ENCODE results near the gene AUNIP.
A peak's percentile ranks its signal among the peaks of the same experiment; 100 is the strongest.
"Not testable (repeated sequence)": the region's sequence is repeated elsewhere in the genome, so short reads cannot be mapped to it uniquely, and the experiment has no call there.

Gene AUNIP

DNA sequence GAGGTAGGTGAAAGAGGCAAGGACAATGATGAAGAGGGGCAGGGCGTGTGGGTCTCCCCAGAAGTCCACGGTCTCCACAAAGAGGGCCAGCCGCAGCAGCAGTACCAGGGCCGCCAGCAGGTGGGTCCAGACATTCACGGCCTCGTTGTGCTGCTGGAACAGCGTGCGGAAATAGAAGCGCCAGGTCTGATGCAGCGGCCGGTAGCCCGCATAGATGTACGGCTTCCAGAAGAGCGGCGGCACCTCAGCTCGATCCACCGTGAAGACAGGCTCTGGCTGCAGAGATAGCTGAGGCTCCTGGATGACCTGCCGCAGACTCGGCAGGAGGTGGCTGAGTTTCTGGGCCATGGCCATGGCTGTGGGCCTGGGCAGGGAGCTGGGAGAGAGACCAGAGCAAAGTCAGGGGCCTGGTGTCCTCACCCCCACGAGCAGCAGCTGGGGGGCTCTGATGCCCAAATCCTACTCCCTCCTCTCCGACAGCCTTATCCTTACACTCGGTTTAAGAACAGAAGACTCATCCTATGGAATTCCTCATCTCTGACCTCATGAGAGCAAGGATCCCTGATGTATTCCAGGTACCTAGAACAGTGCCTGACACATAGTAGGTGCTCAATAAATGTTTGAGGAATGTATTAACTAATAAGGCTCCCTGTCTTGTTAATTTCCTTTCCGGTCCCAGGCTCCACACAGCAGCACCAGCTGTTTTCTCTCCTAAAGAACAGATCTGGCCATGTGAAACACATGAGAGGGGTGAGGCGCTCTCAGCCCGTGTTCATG, 4.4 kb upstream of the AUNIP start:
- no peak for DNase-seq

DNA sequence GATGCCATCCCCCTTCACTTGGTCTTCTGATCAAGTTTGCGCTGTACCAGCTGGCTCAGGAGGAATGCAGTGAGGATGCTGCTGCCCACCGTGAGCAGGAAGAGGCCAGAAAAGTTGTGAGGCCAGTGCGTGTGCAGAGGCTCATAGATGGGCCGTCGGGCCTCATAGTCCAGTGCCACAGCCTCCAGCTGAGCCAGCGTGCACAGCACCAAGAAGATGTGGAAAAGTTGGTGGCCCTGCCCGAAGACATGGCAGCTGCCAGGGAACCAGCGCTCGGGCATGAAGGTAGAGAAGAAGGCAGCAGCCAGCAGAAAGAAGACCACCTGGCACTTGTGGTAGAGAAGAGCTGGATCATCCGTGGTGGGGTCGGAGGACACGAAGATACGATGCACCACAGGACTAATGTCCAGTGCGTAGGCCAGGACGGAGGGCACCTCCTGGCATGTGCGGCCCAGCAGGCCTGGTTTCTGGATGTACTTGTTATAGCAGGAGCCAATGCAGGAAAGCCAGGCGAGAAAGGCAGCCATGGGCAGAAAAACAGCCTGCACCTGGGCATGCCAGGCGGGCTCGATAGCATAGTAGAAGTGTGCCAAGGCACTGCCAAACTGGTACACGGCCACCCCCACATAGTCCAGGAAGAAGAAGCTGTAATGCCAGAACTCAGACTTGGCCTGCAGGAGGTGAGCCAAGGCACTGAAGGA, 3.7 kb upstream of the AUNIP start:
- no peak for DNase-seq

DNA sequence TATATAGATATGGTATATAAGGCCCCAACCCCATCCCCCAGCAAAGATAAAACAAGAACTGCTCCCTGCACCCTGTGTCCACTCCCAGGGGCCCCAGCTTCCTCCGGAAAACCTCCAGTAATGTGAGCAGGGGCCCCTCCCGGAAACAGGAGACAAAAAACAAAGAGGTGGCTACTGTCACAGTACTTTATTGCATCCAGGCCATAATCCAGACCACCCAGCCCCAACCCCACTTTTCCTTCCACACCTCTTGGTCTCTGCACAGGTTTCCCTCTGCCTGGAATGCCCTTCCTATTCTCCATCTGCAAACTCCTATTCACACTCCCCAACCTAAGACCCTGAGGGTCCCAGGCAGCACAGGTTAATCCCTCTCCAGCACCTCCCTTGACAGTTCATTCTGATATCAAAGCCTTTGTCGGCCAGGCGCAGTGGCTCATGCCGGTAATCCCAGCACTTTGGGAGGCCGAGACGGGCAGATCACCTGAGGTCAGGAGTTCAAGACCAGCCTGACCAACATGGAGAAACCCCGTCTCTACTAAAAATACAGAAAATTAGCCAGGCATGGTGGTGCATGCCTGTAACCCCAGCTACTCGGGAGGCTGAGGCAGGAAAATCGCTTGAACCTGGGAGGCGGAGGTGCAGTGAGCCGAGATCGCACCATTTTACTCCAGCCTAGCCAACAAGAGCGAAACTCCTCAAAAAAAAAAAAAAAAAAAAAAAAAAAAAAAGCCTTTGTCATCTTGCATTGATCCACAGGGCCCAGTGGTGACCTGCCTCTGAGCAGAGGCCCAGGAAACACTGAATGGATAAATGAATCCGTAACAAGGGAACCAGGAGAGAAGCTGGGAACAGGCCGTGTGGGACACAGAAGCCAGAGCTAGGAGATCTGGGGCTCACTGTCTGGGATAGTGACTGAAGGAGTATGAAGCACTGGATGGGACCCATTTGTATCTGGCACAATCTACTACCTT, 2.3 kb upstream of the AUNIP start:
- peak; percentile 93 for DNase-seq

DNA sequence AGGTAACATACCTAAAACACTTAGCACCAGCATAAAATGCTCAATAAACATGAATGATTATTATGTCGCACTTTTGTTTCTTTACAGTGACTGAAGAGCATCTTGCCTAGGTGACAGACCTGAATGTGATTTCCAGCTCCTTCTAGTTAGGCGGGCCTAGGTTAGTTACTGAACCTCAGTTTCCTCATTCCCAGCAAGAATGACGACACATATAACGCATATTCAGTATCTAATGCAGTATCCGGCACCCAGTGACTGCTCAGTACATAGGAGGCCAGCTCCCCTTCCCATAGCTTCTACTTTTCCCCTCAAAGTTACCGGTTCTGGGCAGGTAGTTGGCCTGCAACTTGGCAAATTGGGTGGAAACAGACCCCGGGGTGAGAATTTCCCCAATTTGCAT, 763 bp downstream of the AUNIP start:
- DNase-seq, result peak; percentile 10 to 16

DNA sequence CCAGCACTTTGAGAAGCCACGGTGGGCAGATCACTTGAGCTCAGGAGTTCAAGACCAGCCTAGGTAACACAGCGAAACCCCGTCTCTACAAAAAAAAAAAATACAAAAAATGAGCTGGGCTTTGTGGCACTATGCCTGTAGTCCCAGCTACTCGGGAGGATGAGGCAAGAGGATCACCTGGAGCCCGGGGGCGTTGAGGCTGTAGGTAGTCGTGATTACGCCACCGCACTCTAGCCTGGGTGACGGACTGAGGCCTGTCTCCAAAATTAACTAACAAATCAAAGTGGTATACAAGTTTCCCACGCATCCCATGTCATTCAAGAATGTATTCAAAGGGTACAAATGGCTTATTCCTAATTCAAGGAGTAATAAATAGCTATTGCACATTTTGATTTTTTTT, 2.4 kb downstream of the AUNIP start:
- DNase-seq, result no peak

DNA sequence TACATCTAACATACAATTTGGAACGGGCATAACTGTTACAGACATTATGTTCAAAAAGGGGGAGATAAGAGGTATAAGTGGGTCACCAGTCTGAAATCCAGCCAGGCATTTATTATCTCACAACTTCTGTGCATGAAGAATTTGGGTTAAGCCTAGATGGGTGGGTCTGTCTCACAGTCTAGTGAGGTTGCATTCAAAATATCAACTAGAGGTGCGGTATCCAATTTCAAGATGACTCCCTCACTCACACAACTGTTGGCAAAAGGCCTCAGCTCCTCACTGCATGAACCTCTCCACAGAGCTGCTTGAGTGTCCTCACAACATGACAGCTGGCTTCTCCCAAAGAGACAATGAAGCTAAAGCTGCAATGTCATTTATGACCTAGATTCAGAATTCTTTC, 4.7 kb downstream of the AUNIP start:
- DNase-seq, result no peak

DNA sequence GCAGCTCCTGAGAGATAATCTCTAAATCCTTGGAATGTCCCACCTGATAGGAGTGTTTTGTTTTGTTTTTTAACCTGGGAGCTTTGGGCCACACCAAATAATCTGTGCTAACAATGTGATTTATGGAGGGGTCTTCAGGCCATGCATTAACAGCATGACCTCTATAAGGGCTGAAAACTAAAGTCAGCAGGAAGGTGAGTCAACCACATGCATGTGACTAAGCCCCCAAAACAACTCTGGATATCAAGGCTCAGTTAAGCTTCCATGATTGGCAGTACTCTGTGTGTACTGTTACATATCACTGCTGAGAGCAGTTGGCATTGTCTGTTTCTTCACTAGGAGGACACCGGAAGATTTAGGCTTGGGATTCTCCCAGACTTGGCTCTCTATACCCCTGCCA, 10.7 kb downstream of the AUNIP start:
- DNase-seq, result no peak

DNA sequence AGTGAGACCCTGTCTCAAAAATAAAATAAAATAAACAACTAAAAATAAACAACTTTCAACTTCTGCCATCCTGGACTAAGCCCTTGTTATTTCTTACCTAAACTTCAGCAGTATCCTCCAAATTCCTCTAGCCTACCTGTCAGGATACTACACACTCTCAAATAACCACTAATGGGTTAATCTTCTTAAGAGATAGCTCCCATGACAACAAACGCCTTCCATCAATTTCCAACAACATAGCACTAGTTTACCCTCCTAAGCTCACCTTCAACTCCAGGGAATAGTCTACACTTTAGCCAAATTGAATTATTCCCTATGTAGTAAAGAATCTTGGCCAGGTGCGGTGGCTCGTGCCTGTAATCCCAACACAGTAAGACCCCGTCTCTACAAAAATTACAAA, 11.3 kb downstream of the AUNIP start:
- DNase-seq, result no peak

DNA sequence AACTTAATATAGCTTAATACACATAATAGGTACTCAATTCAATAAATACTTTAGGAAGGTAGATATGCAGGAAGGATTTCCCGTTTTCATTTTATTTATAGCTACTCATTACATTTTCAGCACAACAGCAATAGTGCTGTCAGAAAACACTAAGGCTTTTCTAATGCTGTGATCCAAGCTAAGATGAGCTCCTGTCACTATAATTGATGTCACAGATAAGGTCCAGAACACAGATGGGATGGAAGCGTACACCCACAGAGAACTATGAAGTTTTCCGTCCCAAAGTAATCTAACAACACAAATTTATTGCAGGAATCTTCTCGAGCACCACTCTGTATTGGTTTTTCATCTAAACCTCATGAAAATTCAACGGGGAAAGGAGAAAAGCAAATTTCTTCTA, 13.6 kb downstream of the AUNIP start:
- DNase-seq, result no peak

DNA sequence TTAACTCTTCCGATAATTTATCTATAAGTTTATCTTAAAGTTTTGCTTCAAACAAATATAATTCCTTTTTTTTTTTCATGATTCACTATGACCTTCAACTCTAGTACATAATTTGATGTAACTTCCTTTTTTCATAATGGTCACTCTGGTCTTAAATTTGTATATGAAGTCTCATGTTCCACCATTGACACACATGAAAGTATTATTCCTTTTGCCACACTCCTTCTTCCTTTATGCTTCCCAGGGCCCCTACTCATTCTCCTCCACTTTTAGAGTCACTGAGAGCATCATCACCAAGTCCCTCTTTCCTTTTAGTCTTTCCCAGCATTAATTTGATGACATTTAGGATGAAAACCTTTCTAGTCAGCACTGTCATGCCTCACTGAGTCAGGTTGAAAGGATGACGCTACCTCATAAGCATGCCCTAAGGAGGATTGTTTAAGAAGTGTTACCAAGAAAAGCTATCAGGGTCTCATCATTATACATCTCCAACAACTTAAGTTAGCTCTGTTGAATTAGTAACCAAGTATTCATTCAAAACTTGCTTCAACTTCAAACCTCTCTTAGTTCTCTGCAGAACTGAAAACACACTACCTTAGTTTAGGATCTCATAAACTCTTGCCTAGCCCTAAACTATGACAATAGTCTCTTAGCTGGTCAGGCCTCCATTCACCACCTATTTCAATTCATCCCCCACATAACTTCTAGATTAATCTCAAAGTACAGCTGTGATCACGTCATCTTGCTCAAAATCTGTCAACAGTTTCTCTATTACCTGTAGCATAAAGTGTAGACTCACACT, 14.5 kb downstream of the AUNIP start:
- no peak for DNase-seq

DNA sequence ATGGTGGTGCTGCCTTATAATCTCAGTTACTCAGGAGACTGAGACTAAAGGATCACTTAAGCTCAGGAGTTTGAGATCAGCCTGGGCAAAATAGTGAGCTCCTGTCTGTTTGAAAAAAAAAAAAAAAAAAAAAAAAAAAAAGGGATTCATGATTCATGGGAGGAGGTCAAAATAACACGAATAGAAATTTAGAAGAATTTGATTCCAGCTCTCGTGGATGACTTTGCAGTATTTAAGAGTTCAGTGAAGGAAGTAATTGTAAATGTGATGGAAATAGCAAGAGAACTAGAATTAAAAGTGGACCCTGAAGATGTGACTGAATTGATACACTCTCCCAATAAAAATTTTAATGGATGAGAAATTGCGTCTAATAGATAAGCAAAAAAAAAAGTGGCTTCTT, 15.8 kb downstream of the AUNIP start:
- no peak for DNase-seq

DNA sequence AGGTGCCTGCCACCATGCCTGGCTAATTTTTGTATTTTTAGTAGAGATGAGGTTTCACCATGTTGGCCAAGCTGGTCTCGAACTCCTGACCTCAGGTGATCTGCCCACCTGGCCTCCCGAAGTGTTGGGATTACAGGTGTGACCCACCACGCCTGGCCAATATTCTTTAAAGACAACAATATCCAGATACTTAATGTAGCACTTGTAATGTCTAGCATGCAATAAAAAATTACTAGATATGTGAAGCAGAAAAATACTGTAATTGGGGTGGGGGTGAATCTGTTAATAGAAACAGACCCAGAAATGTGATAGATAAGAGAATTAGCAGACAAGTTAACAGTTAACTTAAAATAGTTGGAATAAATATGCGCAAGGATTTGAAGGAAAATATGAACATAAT, 19.4 kb downstream of the AUNIP start:
- DNase-seq, result not testable (repeated sequence)

DNA sequence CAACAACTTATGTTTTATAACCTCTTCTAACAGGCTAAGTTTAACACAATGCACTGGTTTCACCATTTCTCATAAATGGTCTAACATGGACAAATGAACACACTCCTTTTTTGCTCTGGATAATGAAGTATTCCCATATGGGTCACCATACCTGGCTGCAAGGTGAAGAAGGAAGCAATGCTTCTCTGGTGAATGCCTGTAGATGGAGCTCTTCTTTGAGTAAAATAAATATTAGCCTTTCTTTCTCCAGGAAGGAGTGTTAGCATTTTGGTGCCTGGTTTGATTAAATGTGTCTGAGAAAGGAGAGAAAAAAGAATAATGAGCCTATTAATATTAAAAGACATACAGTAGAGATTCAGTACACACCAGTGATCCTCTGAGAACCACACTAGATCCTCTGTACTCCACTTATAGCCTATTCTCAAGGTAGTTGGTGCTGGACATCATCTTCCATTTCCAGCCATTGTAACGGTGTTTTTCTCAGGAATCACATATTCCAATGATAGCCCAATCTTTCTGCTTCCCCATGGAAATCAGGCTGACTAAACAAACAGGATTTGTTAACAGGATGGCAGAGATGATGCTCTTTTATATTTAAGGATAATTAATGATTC, 21.9 kb downstream of the AUNIP start:
- DNase-seq, result peak; percentile 16 to 42

DNA sequence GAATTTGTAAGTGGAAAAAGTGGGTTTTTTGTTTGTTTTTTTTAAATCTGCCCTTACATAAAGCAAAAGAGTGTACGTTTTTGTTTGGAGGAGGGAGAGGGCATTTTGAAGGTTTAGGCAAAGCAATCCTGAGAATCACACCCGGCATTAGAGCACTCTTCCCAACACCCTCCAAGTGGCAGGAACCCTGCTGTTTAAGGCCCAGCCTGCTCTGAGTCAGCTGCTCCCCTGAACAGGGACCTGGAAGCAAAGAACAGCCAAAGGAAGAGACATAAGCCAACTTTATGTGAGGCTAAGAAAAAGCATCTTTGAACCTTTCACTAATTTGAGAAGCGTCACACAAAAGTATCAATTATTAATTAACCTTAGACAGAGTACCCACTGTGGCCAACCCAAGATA, 22.6 kb downstream of the AUNIP start:
- no peak for DNase-seq

DNA sequence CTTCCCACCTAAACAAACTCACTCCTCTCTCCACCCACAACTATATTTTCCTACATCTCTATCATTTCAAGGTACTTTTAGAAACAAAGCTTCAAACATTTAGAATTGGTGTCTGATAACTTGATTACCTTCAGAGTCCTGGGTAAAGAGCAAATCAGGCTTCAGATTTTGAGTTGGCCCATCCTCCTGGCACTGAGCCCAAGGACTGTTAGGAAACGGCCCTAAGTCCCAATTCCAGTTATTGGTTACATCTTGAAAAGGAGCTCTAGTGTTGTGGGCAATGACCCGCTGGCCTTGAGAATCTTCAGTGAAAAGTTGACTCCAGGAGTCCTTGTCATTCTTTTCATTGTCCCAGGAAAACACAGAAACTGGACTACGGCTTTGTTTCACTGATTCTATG, 24.4 kb downstream of the AUNIP start:
- no peak for DNase-seq

DNA sequence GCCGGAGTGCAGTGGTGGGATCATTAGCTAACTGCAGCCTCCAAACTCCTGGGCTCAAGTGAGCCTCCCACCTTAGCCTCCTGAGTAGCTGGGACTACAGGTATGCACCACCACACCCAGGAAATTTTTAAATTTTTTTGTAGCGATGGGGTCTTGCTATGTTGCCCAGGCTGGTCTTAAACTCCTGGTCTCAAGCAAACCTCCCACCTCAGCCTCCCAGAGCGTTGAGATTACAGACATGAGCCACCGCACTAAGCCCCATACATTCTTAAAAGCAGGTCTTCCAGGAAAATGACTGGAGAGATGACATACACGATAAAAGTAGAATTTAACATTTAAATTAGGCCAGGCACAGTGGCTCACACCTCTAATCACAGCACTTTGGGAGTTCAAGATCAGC, 26.1 kb downstream of the AUNIP start:
- DNase-seq, result no peak

DNA sequence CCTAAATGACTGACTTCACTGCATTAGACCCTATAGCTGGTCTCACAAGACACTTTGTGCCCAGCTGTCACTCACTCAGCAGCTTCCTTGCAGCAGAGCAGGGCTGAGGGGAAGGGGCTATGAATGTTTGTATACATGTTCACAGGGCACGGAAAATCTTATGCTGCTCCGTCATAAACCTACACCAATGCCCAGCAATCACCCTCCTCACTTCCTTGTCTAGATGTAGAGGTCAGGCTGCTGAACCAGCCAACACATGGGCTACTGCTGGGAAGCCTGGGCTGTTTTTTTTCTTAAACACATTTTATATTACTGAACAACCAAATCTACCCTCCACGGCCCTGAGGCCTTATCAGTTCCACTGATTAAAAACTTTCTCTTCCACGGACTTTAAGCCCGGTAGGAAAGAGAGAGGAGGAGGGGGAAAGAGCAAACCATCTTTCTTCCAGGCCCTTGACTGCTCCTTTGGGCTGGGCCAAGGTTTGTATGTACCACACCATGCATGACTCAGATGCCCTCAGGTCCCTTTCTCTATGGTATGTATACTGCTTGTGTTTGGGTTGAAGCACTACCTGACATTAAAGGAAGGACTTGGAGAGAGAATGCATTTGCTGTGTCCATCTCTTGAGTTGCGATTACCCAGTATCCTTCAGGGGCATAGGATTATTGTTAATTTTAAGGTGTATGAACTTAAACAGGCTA, 26.8 kb downstream of the AUNIP start:
- no peak for DNase-seq

DNA sequence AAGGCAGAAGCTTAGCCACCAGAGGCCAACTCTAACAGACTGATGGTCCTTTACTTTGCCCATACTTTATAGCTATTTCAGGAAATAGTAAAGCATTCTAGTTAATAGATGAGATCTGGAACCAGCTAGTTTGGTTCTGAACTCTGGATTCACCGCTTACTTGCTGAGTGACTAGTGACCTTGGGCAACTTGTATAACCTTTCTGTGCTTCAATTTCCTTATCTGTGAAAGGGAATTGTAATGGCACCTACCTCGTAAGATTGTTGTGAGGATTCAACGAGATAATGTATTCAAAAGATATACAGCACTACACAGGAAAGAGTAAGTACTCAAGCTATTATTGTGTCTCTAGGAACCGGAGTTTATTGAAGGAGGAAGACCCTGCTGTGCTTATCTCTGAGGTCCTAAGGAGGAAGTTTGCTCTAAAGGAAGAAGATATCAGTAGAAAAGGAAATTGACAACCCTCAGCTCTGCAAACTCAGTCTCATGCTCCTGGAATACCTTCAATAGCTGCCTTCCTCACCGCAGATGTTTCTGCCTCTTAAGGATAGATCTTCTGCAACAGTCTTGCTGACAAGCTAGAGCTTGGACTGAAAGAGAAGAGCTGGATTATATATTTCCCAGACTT, 27.6 kb downstream of the AUNIP start:
- peak; percentile 88 to 91 for DNase-seq

DNA sequence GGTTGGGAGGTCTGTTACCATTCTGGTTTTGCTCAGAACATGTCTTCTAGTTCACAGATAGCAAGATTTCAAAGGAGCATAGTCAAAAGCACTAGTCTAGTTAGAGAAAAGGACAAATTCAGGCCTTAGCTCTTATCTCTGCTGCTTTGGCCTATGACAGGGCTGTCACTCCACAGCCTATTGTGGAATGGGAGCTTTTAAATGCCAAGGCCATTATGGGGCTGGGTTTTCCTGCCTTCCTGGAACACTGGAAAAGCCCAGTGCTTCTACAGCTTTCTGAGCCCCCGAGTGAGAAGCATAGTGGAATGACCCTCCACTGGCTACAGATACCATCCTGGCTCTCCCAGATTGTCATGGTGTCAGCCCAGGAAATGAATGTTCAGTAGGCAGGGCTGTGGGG, 30.2 kb downstream of the AUNIP start:
- DNase-seq, result no peak

DNA sequence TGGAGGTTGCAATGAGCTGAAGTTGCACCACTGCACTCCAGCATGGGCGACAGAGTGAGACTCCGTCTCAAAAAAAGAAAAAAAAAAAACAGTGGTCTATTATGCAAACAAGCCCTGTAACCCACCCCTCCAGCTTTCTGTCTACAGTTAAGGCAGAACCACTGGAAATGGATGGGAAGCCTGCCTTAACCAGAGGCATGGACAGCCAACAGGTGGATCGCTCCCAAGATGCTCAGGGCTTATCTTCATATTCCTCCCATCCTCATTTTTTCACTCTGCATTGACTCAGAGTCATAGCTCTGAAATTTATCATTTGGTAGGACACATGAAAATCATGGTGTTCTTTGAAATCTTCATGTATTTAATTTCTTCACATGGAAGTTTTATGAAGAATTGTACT, 30.8 kb downstream of the AUNIP start:
- no peak for DNase-seq

DNA sequence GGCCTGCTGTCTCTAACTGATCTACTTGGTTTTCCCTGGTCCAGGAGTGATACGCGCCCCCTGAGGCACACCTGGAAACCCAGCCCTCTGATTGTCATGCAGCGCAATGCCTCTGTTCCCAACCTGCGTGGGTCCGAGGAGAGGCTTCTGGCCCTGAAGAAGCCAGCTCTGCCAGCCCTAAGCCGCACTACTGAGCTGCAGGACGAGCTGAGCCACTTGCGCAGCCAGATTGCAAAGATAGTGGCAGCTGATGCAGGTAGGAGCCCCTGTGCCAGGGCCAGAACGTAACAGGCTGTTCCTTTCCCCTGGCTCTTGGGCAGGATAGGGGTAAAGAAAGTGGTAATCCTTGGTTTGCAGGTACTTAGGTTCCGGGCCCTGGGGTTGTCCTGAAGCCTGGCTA, 32.7 kb downstream of the AUNIP start:
- no peak for DNase-seq
